Mammary epithelial cell (primary cell): ENCODE data around the gene PDE7B.

Experiments used
- EZH2 ChIP-seq: IDR thresholded peaks from 2 replicates; pipeline ENCODE4 v1.6.1; 2012; ENCODE audit warnings: low read length, inconsistent platforms, borderline replicate concordance
- TF ChIP-seq, protein P1 (sequence below), 2 donors: IDR thresholded peaks in 1 of 2; conservative IDR thresholded peaks in 1 of 2; 2 replicates each; pipeline ENCODE4 v1.5.1; 2011 to 2012; ENCODE audit warnings: inconsistent platforms in 2 of 2, low read length in 2 of 2, mild to moderate bottlenecking in 2 of 2, control low read depth in 1 of 2, low read depth in 1 of 2; ENCODE audit not compliant: insufficient read depth in 1 of 2; ENCODE audit errors: extremely low read depth in 1 of 2

- TF ChIP-seq, protein P1, sequence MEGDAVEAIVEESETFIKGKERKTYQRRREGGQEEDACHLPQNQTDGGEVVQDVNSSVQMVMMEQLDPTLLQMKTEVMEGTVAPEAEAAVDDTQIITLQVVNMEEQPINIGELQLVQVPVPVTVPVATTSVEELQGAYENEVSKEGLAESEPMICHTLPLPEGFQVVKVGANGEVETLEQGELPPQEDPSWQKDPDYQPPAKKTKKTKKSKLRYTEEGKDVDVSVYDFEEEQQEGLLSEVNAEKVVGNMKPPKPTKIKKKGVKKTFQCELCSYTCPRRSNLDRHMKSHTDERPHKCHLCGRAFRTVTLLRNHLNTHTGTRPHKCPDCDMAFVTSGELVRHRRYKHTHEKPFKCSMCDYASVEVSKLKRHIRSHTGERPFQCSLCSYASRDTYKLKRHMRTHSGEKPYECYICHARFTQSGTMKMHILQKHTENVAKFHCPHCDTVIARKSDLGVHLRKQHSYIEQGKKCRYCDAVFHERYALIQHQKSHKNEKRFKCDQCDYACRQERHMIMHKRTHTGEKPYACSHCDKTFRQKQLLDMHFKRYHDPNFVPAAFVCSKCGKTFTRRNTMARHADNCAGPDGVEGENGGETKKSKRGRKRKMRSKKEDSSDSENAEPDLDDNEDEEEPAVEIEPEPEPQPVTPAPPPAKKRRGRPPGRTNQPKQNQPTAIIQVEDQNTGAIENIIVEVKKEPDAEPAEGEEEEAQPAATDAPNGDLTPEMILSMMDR (conservative IDR thresholded peaks at IDR 0.05 in 1 of 2, IDR thresholded peaks at IDR 0.05 in 1 of 2; ENCODE audit: extremely low read depth in 1 of 2, insufficient read depth in 1 of 2, low read depth in 1 of 2, low read length in 2 of 2): no peak
- TF ChIP-seq EZH2: no peak
These were observed 267.3 kb downstream of the PDE7B start for GRCh38 chr6:136118787-136119186.
